HepG2 (cell line): ENCODE data around the gene SLC27A1. TPM values are rescaled to one million over a fixed set of nuclear protein-coding genes. Genes with fewer than 3 reads are reported as not detected.

Experiments
- ATAC-seq: fragments of 200-7000 bp; cut with Tn5 transposase; 3 replicates; pipeline ENCODE4 v1.9.1; 2020; ENCODE audit warnings: mild to moderate bottlenecking, moderate library complexity
- BruUV-seq: library from RNA; stranded (reverse); fragments of 400-500 nt; replicated peaks from 2 replicates; lab custom pipeline; 2021; lab: Mats Ljungman, UMichigan
- CTCF ChIA-PET: fragments of 300-600 bp; formaldehyde crosslinking; extraction: SDS; loops from one replicate; lab custom pipeline; 2021; ENCODE audit warnings: low total read pairs, inconsistent platforms, low intra/inter-chr PET ratio; lab: Yijun Ruan, JAX
- POLR2A ChIA-PET: fragments of 350-600 bp; sonication (Branson Sonifier 250); formaldehyde crosslinking; loops from one replicate; lab custom pipeline; 2020; ENCODE audit warnings: antibody characterized with exemption, inconsistent platforms; lab: Yijun Ruan, JAX
- DNase-seq: peaks from one replicate; pipeline ENCODE4 v3.0.0-alpha.2; 2015; ENCODE audit warnings: low spot score
- FAIRE-seq: peaks from 3 replicates; lab custom pipeline; 2011; peaks lifted over from hg19 to GRCh38; lab: Jason Lieb, UNC
- H2AFZ ChIP-seq: one replicate; pipeline ENCODE4 v1.6.1; 2011; ENCODE audit warnings: low read length, inconsistent platforms
- H3K27ac ChIP-seq: fragments of 300-600 bp; 3 replicates; pipeline ENCODE4 v1.8.0; 2011; ENCODE audit warnings: mixed run types, mild to moderate bottlenecking, mixed read lengths, low read length, inconsistent platforms; ENCODE audit not compliant: insufficient read depth; ENCODE audit errors: extremely low read length
- H3K27me3 ChIP-seq, 2 experiments: fragments of 200-600 bp in 1 of 2; 2 replicates in 1 of 2; 3 replicates in 1 of 2; pipeline versions ENCODE4 v1.6.0 to v1.8.0; 2011; ENCODE audit warnings: low read length in 2 of 2, mild to moderate bottlenecking in 2 of 2, moderate library complexity in 2 of 2, inconsistent platforms in 1 of 2; ENCODE audit not compliant: insufficient read depth in 2 of 2, control insufficient read depth in 1 of 2
- H3K36me3 ChIP-seq, 2 experiments: fragments of 200-600 bp in 1 of 2; replicated peaks in 1 of 2; 2 replicates in 1 of 2; 3 replicates in 1 of 2; pipeline versions ENCODE4 v1.5.1 to v1.8.0; 2011; ENCODE audit warnings: low read length in 2 of 2, inconsistent platforms in 1 of 2; ENCODE audit not compliant: insufficient read depth in 2 of 2, control insufficient read depth in 1 of 2
- H3K4me1 ChIP-seq: 2 replicates; pipeline ENCODE4 v1.5.1; 2012; ENCODE audit warnings: low read length, inconsistent platforms; ENCODE audit not compliant: insufficient read depth
- H3K4me2 ChIP-seq: 2 replicates; pipeline ENCODE4 v1.6.0; 2011; ENCODE audit warnings: low read depth, low read length, inconsistent platforms
- H3K4me3 ChIP-seq, 3 experiments: fragments of 200-600 bp in 1 of 3; sonication (generic), shearing (Covaris generic) in 1 of 3; replicated peaks in 1 of 3; 2 replicates each; pipeline ENCODE4 v1.5.1; 2011 to 2016; ENCODE audit warnings: low read length in 3 of 3, inconsistent platforms in 2 of 3, low read depth in 2 of 3, mild to moderate bottlenecking in 2 of 3, control low read depth in 1 of 3, mixed read lengths in 1 of 3; ENCODE audit not compliant: insufficient read depth in 1 of 3
- H3K79me2 ChIP-seq: one replicate; pipeline ENCODE4 v1.6.1; 2011; ENCODE audit warnings: low read length, inconsistent platforms; ENCODE audit not compliant: insufficient read depth
- H3K9ac ChIP-seq: 2 replicates; pipeline ENCODE4 v1.6.0; 2011; ENCODE audit warnings: mild to moderate bottlenecking, low read depth, low read length, inconsistent platforms; ENCODE audit not compliant: insufficient read depth
- H3K9me3 ChIP-seq: 2 replicates; pipeline ENCODE4 v1.5.1; 2012; ENCODE audit warnings: mild to moderate bottlenecking, low read length
- H4K20me1 ChIP-seq: 2 replicates; pipeline ENCODE4 v1.6.0; 2011; ENCODE audit warnings: inconsistent platforms, mild to moderate bottlenecking, low read length, moderate library complexity; ENCODE audit not compliant: insufficient read depth
- EHMT2 ChIP-seq: fragments of 200-600 bp; sonication (generic); IDR thresholded peaks from 2 replicates; pipeline ENCODE4 v1.7.0; 2017; ENCODE audit warnings: antibody characterized with exemption, low read depth, low read length, borderline replicate concordance
- KDM5A ChIP-seq: fragments of 200-600 bp; sonication (generic); IDR thresholded peaks from 2 replicates; pipeline ENCODE4 v1.7.0; 2018; ENCODE audit warnings: antibody characterized with exemption, mild to moderate bottlenecking, low read length, borderline replicate concordance
- RBAK ChIP-seq: sonication (generic); formaldehyde crosslinking; IDR thresholded peaks from 2 replicates; pipeline ENCODE4 v1.5.1; 2020; ENCODE audit warnings: mild to moderate bottlenecking, missing genetic modification reagents
- STAG1 ChIP-seq: sonication (generic); formaldehyde crosslinking; IDR thresholded peaks from 2 replicates; pipeline ENCODE4 v1.4.0; 2020; ENCODE audit warnings: missing genetic modification reagents
- YEATS2 ChIP-seq: sonication (generic); formaldehyde crosslinking; IDR thresholded peaks from 2 replicates; pipeline ENCODE4 v1.4.0; 2020; ENCODE audit warnings: missing genetic modification reagents, borderline replicate concordance
- ZBTB49 ChIP-seq: sonication (generic); formaldehyde crosslinking; IDR thresholded peaks from 2 replicates; pipeline ENCODE4 v1.4.0; 2020; ENCODE audit warnings: missing genetic modification reagents, borderline replicate concordance
- ZNF264 ChIP-seq: sonication (generic); formaldehyde crosslinking; IDR thresholded peaks from 2 replicates; pipeline ENCODE4 v1.4.0; 2020; ENCODE audit warnings: missing genetic modification reagents
- ZNF296 ChIP-seq: sonication (generic); formaldehyde crosslinking; conservative IDR thresholded peaks from 2 replicates; pipeline ENCODE4 v1.5.0; 2020; ENCODE audit warnings: mild to moderate bottlenecking, missing genetic modification reagents
- WGBS: methylation state at CpG from one replicate; pipeline ENCODE4 v1.1.6; 2017; ENCODE audit warnings: low lambda C conversion rate; 5-methylcytosine and 5-hydroxymethylcytosine counted together
- in situ Hi-C: cut with HindIII; loops from 2 replicates; pipeline ENCODE4 v1.10.0; 2017; ENCODE audit warnings: low pct_unique_long_range_greater_than_20kb; ENCODE audit not compliant: extremely low pct_ligation_motif_present
- intact Hi-C: fragments of 100-400 bp; cut with micrococcal nuclease; formaldehyde crosslinking; loops from one replicate; pipeline ENCODE4 v1.10.0; 2022; ENCODE audit not compliant: unreplicated experiment
- polyA plus RNA-seq, 8 experiments: library from polyadenylated mRNA; depleted of rRNA in 3 of 8; stranded (reverse) in 7 of 8; unstranded in 1 of 8; fragments of >200 nt; fragmentation: Illumina TruSeq in 4 of 8; extraction: Trizol in 4 of 8; gene quantifications; 2 replicates each; pipeline versions ENCODE4 v1.2.1 to v1.2.3, GENCODE V29; 2011 to 2016; ENCODE audit warnings: low read depth in 4 of 8, missing spikeins in 1 of 8, mixed read lengths in 1 of 8; ENCODE audit not compliant: insufficient read depth in 1 of 8
- total RNA-seq, 5 experiments: library from RNA; depleted of rRNA; stranded (reverse); fragments of >200 nt; fragmentation: Illumina TruSeq; extraction: Trizol; gene quantifications; 2 replicates each; pipeline ENCODE4 v1.2.3, GENCODE V29; 2016; ENCODE audit warnings: low read depth in 1 of 5
- TF ChIP-seq, protein P1 (sequence below): sonication (generic); formaldehyde crosslinking; IDR thresholded peaks from 2 replicates; pipeline ENCODE4 v1.5.0; 2020; ENCODE audit warnings: mild to moderate bottlenecking, missing genetic modification reagents
- TF ChIP-seq, protein P2 (sequence below): fragments of 450-650 bp; IDR thresholded peaks from 2 replicates; pipeline ENCODE4 v1.6.1; 2017

The SLC27A1 gene
- total and polyA plus RNA-seq, 2 of the 13 experiments (the other 11 are each of a cell fraction or from before 2014, with no cell fraction given), result 4.1 to 8.8 TPM

DNA sequence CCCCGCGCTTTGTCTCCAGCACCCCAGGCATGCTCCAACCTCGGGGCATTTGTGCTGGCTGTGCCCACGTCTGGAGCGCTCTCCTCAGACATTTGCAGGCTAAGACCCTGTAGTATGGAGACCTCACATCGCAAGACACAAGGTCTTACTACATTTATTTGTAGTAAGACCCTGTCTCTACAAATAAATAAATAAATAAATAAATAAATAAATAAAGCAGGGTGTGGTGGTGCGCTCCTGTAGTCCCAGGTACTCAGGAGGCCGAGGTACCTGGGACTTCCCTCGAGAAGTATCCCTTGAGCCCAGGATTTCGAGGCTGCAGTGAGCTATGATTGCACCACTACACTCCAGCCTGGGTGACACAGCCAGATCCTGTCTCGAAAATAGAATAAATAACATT is 14.2 kb upstream of the SLC27A1 start:
- no peaks in the 10 kb centered on the region for H3K79me2 ChIP-seq
- in situ Hi-C loops, result loop anchor here (10.0 kb wide), 1 partner anchor 119 kb away; no protein-coding TSS in a partner anchor
- no peak overlapping the region for H3K4me3 ChIP-seq
- no peaks in the 10 kb centered on the region for H3K9me3 ChIP-seq
- TF ChIP-seq ZBTB49 (CRISPR knock-in tag) (no peak), STAG1 (CRISPR knock-in tag) (no peak), YEATS2 (CRISPR knock-in tag) (no peak), EHMT2 (no peak), ZNF264 (CRISPR knock-in tag) (no peak), ZNF296 (CRISPR knock-in tag) (no peak), RBAK (CRISPR knock-in tag) (no peak), KDM5A (no peak)
- TF ChIP-seq, protein P1, sequence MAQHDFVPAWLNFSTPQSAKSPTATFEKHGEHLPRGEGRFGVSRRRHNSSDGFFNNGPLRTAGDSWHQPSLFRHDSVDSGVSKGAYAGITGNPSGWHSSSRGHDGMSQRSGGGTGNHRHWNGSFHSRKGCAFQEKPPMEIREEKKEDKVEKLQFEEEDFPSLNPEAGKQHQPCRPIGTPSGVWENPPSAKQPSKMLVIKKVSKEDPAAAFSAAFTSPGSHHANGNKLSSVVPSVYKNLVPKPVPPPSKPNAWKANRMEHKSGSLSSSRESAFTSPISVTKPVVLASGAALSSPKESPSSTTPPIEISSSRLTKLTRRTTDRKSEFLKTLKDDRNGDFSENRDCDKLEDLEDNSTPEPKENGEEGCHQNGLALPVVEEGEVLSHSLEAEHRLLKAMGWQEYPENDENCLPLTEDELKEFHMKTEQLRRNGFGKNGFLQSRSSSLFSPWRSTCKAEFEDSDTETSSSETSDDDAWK, result no peak
- TF ChIP-seq, protein P2, sequence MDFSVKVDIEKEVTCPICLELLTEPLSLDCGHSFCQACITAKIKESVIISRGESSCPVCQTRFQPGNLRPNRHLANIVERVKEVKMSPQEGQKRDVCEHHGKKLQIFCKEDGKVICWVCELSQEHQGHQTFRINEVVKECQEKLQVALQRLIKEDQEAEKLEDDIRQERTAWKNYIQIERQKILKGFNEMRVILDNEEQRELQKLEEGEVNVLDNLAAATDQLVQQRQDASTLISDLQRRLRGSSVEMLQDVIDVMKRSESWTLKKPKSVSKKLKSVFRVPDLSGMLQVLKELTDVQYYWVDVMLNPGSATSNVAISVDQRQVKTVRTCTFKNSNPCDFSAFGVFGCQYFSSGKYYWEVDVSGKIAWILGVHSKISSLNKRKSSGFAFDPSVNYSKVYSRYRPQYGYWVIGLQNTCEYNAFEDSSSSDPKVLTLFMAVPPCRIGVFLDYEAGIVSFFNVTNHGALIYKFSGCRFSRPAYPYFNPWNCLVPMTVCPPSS, result no peak
- TF ChIP-seq, all 625 proteins: peak for 0
- H3K9ac ChIP-seq, result no peak overlapping the region
- no peaks in the 10 kb centered on the region for H4K20me1 ChIP-seq
- no peaks in the 10 kb centered on the region for H3K36me3 ChIP-seq
- ChIA-PET CTCF (no interaction called here), POLR2A (no interaction called here)
- ATAC-seq (no peak), DNase-seq (no peak), FAIRE-seq (no peak)
- no peak overlapping the region for H3K4me2 ChIP-seq
- WGBS, result 15% methylated on average over 10 of the region's 11 CpGs
- intact Hi-C loops, result no loop called here
- no TSS peak for BruUV-seq
- peaks cover 4 to 25% of the 10 kb centered on the region in 2 experiments; a peak in 4 of 5 replicates for H3K27me3 ChIP-seq
- H3K4me1 ChIP-seq, result no peaks in the 10 kb centered on the region
- H2AFZ ChIP-seq, result no peak overlapping the region
- no peak overlapping the region for H3K27ac ChIP-seq
